Kidney epithelial cell (primary cell): ENCODE data around the gene GTF2H1. TPM values are rescaled to one million over a fixed set of nuclear protein-coding genes. Genes with fewer than 3 reads are reported as not detected.

Experiments used
- DNase-seq: peaks from one replicate; pipeline ENCODE4 v3.0.0-alpha.2; 2010; ENCODE audit warnings: low read depth
- H3K27me3 ChIP-seq: 2 replicates; pipeline ENCODE4 v1.6.0; 2011; ENCODE audit warnings: low read length; ENCODE audit not compliant: control insufficient read depth, insufficient read depth
- H3K36me3 ChIP-seq: 2 replicates; pipeline ENCODE4 v1.5.1; 2011; ENCODE audit warnings: low read length; ENCODE audit not compliant: control insufficient read depth, insufficient read depth
- H3K4me3 ChIP-seq: 2 replicates; pipeline ENCODE4 v1.5.1; 2011; ENCODE audit warnings: low read depth, mild to moderate bottlenecking, control low read depth, low read length
- total RNA-seq: library from RNA; depleted of rRNA; stranded (reverse); fragments of >200 nt; gene quantifications from 2 replicates; pipeline ENCODE4 v1.2.3, GENCODE V29; 2015
- TF ChIP-seq, protein P1 (sequence below): IDR thresholded peaks from 2 replicates; pipeline ENCODE4 v1.5.1; 2011; ENCODE audit warnings: mild to moderate bottlenecking, moderate library complexity, low read length, control low read depth, inconsistent platforms; ENCODE audit not compliant: insufficient read depth, poor library complexity, severe bottlenecking

The GTF2H1 gene
- total RNA-seq, 1 donor from 2014 or later: 57.2 TPM

- TF ChIP-seq, protein P1, sequence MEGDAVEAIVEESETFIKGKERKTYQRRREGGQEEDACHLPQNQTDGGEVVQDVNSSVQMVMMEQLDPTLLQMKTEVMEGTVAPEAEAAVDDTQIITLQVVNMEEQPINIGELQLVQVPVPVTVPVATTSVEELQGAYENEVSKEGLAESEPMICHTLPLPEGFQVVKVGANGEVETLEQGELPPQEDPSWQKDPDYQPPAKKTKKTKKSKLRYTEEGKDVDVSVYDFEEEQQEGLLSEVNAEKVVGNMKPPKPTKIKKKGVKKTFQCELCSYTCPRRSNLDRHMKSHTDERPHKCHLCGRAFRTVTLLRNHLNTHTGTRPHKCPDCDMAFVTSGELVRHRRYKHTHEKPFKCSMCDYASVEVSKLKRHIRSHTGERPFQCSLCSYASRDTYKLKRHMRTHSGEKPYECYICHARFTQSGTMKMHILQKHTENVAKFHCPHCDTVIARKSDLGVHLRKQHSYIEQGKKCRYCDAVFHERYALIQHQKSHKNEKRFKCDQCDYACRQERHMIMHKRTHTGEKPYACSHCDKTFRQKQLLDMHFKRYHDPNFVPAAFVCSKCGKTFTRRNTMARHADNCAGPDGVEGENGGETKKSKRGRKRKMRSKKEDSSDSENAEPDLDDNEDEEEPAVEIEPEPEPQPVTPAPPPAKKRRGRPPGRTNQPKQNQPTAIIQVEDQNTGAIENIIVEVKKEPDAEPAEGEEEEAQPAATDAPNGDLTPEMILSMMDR: no peak
- DNase-seq: no peak
- Histone ChIP-seq H3K36me3 (peaks cover 2% of the 10 kb centered on the region), H3K27me3 (no peaks in the 10 kb centered on the region), H3K4me3 (no peak overlapping the region)
These were observed 8.6 kb downstream of the GTF2H1 start for GRCh38 chr11:18330921-18331320.

GRCh38 chr11:18332302-18332701, 9.9 kb downstream of the GTF2H1 start:
- H3K36me3 ChIP-seq: peaks cover 2% of the 10 kb centered on the region
- TF ChIP-seq, protein P1: no peak
- H3K27me3 ChIP-seq: no peaks in the 10 kb centered on the region
- H3K4me3 ChIP-seq: no peak overlapping the region
- DNase-seq: no peak

DNA sequence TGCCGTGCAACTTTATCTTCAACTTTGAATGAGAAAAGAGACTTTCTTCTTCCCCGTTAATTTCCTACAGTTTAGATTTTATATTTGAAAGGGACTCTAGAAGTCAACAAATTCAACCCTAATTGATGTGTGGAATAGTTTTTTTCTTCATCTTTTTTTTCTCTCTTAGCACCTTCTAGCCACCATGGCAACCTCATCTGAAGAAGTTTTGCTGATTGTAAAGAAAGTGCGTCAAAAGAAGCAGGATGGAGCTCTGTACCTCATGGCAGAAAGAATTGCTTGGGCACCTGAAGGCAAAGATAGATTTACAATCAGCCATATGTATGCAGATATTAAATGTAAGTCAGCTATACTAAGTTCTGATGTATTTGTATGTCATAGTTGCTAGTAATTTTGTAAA, 10.5 kb downstream of the GTF2H1 start:
- DNase-seq: no peak
- Histone ChIP-seq H3K4me3 (no peak overlapping the region), H3K36me3 (no peaks in the 10 kb centered on the region), H3K27me3 (no peaks in the 10 kb centered on the region)
- TF ChIP-seq, protein P1: no peak

DNA sequence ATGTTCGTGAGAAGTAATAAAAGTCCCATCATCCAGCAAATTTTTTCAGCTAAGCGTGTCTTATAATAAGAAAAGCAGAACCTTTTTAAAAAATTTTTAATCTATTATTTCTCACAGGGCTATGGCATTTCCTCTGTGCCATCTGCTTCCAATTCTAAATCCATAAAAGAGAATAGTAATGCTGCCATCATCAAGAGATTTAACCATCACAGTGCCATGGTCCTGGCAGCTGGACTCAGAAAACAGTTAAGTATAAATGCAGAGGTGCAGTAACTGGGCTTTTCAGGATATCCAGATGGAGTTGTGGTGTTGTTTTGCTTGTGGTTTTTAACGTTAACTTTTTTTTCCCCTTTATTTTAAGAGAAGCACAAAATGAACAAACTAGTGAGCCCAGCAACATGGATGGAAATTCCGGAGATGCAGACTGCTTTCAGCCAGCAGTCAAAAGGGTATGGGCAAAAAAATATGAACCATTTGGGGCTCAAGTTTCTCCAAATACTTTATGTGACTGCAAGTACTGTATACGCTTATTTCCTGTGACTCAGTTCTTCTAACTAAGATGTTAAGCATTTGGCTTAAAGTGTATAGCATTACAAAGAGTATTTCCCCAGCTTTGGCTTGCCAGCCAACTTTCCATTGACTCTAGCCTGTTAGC, 25.2 kb downstream of the GTF2H1 start:
- no peak for DNase-seq
- TF ChIP-seq, protein P1: no peak
- no peaks in the 10 kb centered on the region for H3K36me3 ChIP-seq
- no peak overlapping the region for H3K4me3 ChIP-seq
- no peaks in the 10 kb centered on the region for H3K27me3 ChIP-seq

- DNase-seq: no peak
- no peak overlapping the region for H3K4me3 ChIP-seq
- TF ChIP-seq, protein P1: no peak
- no peaks in the 10 kb centered on the region for H3K27me3 ChIP-seq
- no peaks in the 10 kb centered on the region for H3K36me3 ChIP-seq
These were observed 30.2 kb downstream of the GTF2H1 start for GRCh38 chr11:18352581-18352980.

DNA sequence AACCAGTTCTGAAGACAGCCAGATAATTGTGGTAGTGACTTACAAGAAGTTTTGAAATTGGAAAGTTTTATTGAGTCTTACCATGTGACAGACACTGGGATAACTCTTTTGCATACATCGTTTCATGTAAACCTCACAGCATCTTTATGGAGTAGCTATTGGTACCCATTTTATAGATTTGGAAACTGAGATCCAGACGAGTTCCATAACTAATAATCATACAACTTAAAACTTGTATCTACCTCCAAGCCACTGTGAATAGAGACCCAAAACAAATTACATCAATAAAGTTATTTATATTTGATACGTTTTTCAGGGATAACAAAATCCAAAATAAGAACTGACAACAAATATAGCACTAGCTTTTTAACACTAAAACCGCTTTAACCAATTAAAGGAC, 36.3 kb downstream of the GTF2H1 start:
- TF ChIP-seq, protein P1: no peak
- no peaks in the 10 kb centered on the region for H3K27me3 ChIP-seq
- no peaks in the 10 kb centered on the region for H3K36me3 ChIP-seq
- no peak overlapping the region for H3K4me3 ChIP-seq
- no peak for DNase-seq
